ENCODE measurements around the gene HOXD4. TPM values are rescaled to one million over a fixed set of nuclear protein-coding genes. Genes with fewer than 3 reads are reported as not detected.

Gene HOXD4
- total RNA-seq, 4 donors from 2014 or later = 1.6 to 4.8 (median 3.3) TPM

DNA sequence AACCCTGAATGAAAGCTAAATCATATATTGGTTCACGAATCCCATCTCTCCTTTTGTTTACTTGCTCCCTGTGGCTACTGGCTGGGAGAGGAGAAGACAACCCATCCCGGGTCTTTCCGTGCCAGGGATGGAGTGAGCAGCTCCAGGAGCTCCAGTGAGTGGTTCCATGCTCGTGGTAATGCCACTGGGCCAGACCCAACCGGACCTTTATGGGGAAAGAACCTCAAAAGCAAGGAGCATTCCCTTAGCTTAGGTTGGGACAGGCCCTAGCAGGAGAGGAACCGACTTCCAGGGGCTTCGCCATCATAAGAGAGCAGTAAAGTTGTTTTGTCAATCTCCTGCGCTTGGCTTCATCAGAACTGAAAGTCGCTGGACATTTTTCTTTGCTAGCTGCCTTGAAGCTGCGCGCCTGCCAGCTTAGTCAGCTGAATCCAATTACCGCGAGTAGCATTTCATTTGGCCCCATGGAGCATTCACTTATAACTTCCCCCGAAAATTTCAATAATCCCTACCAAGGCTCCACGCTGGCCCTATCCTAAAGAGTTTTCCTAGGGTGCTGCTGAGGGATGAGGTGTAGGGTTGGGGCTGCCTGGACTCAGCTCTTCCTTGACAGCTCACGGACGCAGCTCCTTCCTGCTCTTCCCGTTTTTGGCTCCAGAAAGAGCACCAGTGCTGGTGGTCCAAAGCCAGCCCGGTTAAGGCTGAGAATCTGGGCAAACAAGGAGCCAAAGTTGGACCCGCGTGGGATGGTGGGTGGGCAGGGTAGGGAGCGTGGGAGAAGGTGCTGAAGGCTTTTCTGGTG lies 10.7 kb downstream of the HOXD4 start:
- H3K36me3 ChIP-seq = no peaks in the 10 kb centered on the region
- H3K9me3 ChIP-seq = no peaks in the 10 kb centered on the region
- DNase-seq = peak in 1 of 2 donors; percentile 30
- peaks cover 6 to 31% of the 10 kb centered on the region in 2 donors for H3K4me1 ChIP-seq
- no peak overlapping the region for H3K4me3 ChIP-seq (replicated peaks in 1 of 3)
- H3K27me3 ChIP-seq = peaks cover 71% of the 10 kb centered on the region
- no peak overlapping the region for H3K27ac ChIP-seq
- no peak for TF ChIP-seq POLR2A (IDR thresholded peaks at IDR 0.05)
- TF ChIP-seq, protein P1, sequence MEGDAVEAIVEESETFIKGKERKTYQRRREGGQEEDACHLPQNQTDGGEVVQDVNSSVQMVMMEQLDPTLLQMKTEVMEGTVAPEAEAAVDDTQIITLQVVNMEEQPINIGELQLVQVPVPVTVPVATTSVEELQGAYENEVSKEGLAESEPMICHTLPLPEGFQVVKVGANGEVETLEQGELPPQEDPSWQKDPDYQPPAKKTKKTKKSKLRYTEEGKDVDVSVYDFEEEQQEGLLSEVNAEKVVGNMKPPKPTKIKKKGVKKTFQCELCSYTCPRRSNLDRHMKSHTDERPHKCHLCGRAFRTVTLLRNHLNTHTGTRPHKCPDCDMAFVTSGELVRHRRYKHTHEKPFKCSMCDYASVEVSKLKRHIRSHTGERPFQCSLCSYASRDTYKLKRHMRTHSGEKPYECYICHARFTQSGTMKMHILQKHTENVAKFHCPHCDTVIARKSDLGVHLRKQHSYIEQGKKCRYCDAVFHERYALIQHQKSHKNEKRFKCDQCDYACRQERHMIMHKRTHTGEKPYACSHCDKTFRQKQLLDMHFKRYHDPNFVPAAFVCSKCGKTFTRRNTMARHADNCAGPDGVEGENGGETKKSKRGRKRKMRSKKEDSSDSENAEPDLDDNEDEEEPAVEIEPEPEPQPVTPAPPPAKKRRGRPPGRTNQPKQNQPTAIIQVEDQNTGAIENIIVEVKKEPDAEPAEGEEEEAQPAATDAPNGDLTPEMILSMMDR (IDR thresholded peaks at IDR 0.05) = no peak
- intact Hi-C loops (cut with DNase I) = no loop called here
- 8 to 12% methylated on average over 20 to 22 of the region's 22 CpGs for WGBS, 2 donors

- no peak overlapping the region for H3K27ac ChIP-seq
- H3K4me1 ChIP-seq = peaks cover 2 to 25% of the 10 kb centered on the region in 2 donors
- peaks cover 65% of the 10 kb centered on the region for H3K27me3 ChIP-seq
Observed at GRCh38 chr2:176162911-176163671, 11.7 kb downstream of the HOXD4 start.

DNA sequence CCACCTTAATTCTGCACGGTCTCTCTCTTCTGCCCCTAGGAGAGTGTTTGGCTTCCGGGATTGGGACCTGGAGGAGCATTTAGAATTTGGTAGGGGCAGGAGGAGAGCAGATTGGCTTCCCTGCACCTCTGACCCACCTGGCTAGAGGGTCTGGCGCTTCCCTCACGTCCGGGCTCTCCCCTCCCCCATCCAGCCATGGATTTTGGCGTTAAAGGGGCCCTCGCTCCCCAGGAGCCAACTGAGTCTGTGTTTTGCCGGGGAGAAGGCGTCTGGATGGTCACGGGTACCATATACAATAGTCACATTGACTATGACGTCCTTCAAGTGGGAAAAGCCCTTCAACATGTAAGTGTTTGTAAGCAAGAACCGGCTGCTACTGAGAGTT lies 12.3 kb downstream of the HOXD4 start:
- no peak overlapping the region for H3K4me3 ChIP-seq (replicated peaks in 1 of 3)
- intact Hi-C loops (cut with DNase I) = no loop called here
- no peak for DNase-seq
- no peaks in the 10 kb centered on the region for H3K36me3 ChIP-seq
- 15 to 18% methylated on average over 12 of the region's 12 CpGs for WGBS, 2 donors
- H3K4me1 ChIP-seq = peaks cover 2 to 25% of the 10 kb centered on the region in 2 donors
- H3K27ac ChIP-seq = no peak overlapping the region
- no peak for TF ChIP-seq POLR2A (IDR thresholded peaks at IDR 0.05)
- TF ChIP-seq, protein P1 (IDR thresholded peaks at IDR 0.05) = no peak
- no peaks in the 10 kb centered on the region for H3K9me3 ChIP-seq
- H3K27me3 ChIP-seq = peaks cover 66% of the 10 kb centered on the region

More at GRCh38 chr2:176162911-176163671, 11.7 kb downstream of the HOXD4 start:
- no peak for DNase-seq
- TF ChIP-seq, protein P1 (IDR thresholded peaks at IDR 0.05) = no peak
- no peak for TF ChIP-seq POLR2A (IDR thresholded peaks at IDR 0.05)
- 13 to 24% methylated on average over 23 to 25 of the region's 29 CpGs for WGBS, 2 donors
- intact Hi-C loops (cut with DNase I) = no loop called here
- no peaks in the 10 kb centered on the region for H3K9me3 ChIP-seq
- no peak overlapping the region for H3K4me3 ChIP-seq (replicated peaks in 1 of 3)
- no peaks in the 10 kb centered on the region for H3K36me3 ChIP-seq

GRCh38 chr2:176164201-176164600 lies 12.9 kb downstream of the HOXD4 start:
- H3K27me3 ChIP-seq = peaks cover 63% of the 10 kb centered on the region
- WGBS, 2 donors = 24 to 42% methylated on average over 13 of the region's 13 CpGs
- no peaks in the 10 kb centered on the region for H3K9me3 ChIP-seq
- DNase-seq = no peak
- no peak overlapping the region for H3K4me3 ChIP-seq (replicated peaks in 1 of 3)
- H3K27ac ChIP-seq = no peak overlapping the region
- no peak for TF ChIP-seq POLR2A (IDR thresholded peaks at IDR 0.05)
- TF ChIP-seq, protein P1 (IDR thresholded peaks at IDR 0.05) = no peak
- no peaks in the 10 kb centered on the region for H3K36me3 ChIP-seq
- intact Hi-C loops (cut with DNase I) = no loop called here
- peaks cover 2 to 22% of the 10 kb centered on the region in 2 donors for H3K4me1 ChIP-seq

Data from thyroid gland (tissue), 4 donors.